ENCODE measurements around the gene MUCL1. TPM values are rescaled to one million over a fixed set of nuclear protein-coding genes. Genes with fewer than 3 reads are reported as not detected.
"Not testable (repeated sequence)": the region's sequence is repeated elsewhere in the genome, so short reads cannot be mapped to it uniquely, and the experiment has no call there.

Gene MUCL1
- total and polyA plus RNA-seq, 4 donors, result 1.5 to 84.1 (median 2.4) TPM; not detected in 1

DNA sequence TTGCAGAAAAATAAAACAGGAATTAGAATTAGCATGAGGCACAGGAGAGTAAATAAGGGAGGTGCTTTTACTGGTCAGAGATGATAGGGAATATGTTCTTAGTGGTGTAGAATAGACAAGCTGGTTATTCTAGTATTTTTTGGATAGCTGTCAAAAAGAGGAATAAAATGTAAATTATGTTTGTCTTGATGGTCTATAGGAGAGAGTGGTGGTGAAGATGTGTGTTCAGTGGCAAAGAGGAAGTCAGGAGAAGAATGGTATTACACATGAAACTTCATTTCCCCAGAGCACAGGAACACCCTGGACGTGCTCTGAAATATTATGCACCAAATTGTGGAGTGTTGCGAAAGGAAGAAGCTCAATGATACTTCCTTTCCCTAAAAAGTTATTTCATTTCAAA, 27.8 kb downstream of the MUCL1 start:
- H3K4me3 ChIP-seq, result no peak overlapping the region
- ATAC-seq (ENCODE audit: insufficient read depth, low FRiP score) (no peak), DNase-seq (no peak)
- no peaks in the 10 kb centered on the region for H3K36me3 ChIP-seq (ENCODE audit: control insufficient read depth in 4 of 4, insufficient read depth in 4 of 4, low read length in 4 of 4)
- TF ChIP-seq, protein P1, sequence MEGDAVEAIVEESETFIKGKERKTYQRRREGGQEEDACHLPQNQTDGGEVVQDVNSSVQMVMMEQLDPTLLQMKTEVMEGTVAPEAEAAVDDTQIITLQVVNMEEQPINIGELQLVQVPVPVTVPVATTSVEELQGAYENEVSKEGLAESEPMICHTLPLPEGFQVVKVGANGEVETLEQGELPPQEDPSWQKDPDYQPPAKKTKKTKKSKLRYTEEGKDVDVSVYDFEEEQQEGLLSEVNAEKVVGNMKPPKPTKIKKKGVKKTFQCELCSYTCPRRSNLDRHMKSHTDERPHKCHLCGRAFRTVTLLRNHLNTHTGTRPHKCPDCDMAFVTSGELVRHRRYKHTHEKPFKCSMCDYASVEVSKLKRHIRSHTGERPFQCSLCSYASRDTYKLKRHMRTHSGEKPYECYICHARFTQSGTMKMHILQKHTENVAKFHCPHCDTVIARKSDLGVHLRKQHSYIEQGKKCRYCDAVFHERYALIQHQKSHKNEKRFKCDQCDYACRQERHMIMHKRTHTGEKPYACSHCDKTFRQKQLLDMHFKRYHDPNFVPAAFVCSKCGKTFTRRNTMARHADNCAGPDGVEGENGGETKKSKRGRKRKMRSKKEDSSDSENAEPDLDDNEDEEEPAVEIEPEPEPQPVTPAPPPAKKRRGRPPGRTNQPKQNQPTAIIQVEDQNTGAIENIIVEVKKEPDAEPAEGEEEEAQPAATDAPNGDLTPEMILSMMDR (IDR thresholded peaks at IDR 0.05; ENCODE audit: control extremely low read depth, extremely low read depth), result no peak
- no peaks in the 10 kb centered on the region for H3K4me1 ChIP-seq (ENCODE audit: control insufficient read depth in 5 of 5, insufficient read depth in 5 of 5, low read length in 5 of 5)
- no peaks in the 10 kb centered on the region for H3K9me3 ChIP-seq (ENCODE audit: control insufficient read depth in 4 of 4, insufficient read depth in 3 of 4, low read length in 3 of 4)
- H3K27ac ChIP-seq (ENCODE audit: low read depth in 1 of 2, low read length in 1 of 2), result no peak overlapping the region
- WGBS, 2 donors, result 21 to 63% methylated on average over 2 of the region's 2 CpGs
- H3K27me3 ChIP-seq (ENCODE audit: control insufficient read depth in 3 of 3, insufficient read depth in 3 of 3, low read length in 2 of 3), result no peaks in the 10 kb centered on the region
- H3K9ac ChIP-seq (ENCODE audit: insufficient read depth in 1 of 2, low read length in 2 of 2), result no peak overlapping the region

DNA sequence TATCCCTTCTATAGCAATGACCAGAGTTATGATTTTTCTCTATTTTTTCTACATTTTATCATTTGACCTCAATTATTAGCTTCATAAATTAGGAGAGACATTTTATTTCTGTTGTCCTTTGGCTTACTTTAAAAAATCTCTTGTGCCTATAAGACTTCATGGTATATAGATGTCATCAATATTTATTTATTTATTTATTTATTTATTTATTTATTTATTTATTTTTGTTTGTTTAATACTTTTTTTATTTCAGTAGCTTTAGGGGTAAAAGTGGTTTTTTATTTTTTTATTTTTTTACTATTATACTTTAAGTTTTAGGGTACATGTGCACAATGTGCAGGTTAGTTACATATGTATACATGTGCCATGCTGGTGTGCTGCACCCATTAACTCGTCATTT, 28.3 kb downstream of the MUCL1 start:
- not testable (repeated sequence) for ATAC-seq (ENCODE audit: insufficient read depth, low FRiP score); H3K27me3 ChIP-seq (ENCODE audit: control insufficient read depth in 3 of 3, insufficient read depth in 3 of 3, low read length in 2 of 3); H3K4me1 ChIP-seq (ENCODE audit: control insufficient read depth in 5 of 5, insufficient read depth in 5 of 5, low read length in 5 of 5); H3K4me3 ChIP-seq; DNase-seq; H3K9me3 ChIP-seq (ENCODE audit: control insufficient read depth in 4 of 4, insufficient read depth in 3 of 4, low read length in 3 of 4); H3K36me3 ChIP-seq (ENCODE audit: control insufficient read depth in 4 of 4, insufficient read depth in 4 of 4, low read length in 4 of 4); H3K27ac ChIP-seq (ENCODE audit: low read depth in 1 of 2, low read length in 1 of 2); H3K9ac ChIP-seq (ENCODE audit: insufficient read depth in 1 of 2, low read length in 2 of 2)
- WGBS, 2 donors, result 81 to 83% methylated on average over 1 of the region's 1 CpG

DNA sequence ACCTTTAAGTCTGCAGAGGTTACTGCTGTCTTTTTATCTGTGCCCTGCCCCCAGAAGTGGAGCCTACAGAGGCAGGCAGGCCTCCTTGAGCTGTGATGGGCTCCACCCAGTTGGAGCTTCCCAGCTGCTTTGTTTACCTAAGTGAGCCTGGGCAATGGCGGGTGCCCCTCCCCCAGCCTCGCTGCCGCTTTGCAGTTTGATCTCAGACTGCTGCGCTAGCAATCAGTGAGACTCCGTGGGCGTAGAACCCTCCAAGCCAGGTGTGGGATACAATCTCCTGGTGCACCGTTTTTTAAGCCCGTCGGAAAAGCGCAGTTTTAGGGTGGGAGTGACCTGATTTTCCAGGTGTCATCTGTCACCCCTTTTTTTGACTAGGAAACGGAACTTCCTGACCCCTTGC, 34.1 kb downstream of the MUCL1 start:
- not testable (repeated sequence) for H3K27ac ChIP-seq (ENCODE audit: low read depth in 1 of 2, low read length in 1 of 2); H3K27me3 ChIP-seq (ENCODE audit: control insufficient read depth in 3 of 3, insufficient read depth in 3 of 3, low read length in 2 of 3); DNase-seq; H3K4me3 ChIP-seq; ATAC-seq (ENCODE audit: insufficient read depth, low FRiP score); H3K36me3 ChIP-seq (ENCODE audit: control insufficient read depth in 4 of 4, insufficient read depth in 4 of 4, low read length in 4 of 4); H3K9me3 ChIP-seq (ENCODE audit: control insufficient read depth in 4 of 4, insufficient read depth in 3 of 4, low read length in 3 of 4); H3K4me1 ChIP-seq (ENCODE audit: control insufficient read depth in 5 of 5, insufficient read depth in 5 of 5, low read length in 5 of 5); H3K9ac ChIP-seq (ENCODE audit: insufficient read depth in 1 of 2, low read length in 2 of 2)
- 87 to 91% methylated on average over 11 of the region's 11 CpGs for WGBS, 2 donors

- Histone ChIP-seq H3K27ac (ENCODE audit: low read depth in 1 of 2, low read length in 1 of 2) (no peak overlapping the region), H3K4me3 (no peak overlapping the region), H3K36me3 (ENCODE audit: control insufficient read depth in 4 of 4, insufficient read depth in 4 of 4, low read length in 4 of 4) (no peaks in the 10 kb centered on the region), H3K27me3 (ENCODE audit: control insufficient read depth in 3 of 3, insufficient read depth in 3 of 3, low read length in 2 of 3) (no peaks in the 10 kb centered on the region), H3K4me1 (ENCODE audit: control insufficient read depth in 5 of 5, insufficient read depth in 5 of 5, low read length in 5 of 5) (no peaks in the 10 kb centered on the region), H3K9ac (ENCODE audit: insufficient read depth in 1 of 2, low read length in 2 of 2) (no peak overlapping the region), H3K9me3 (ENCODE audit: control insufficient read depth in 4 of 4, insufficient read depth in 3 of 4, low read length in 3 of 4) (no peaks in the 10 kb centered on the region)
- no peak for ATAC-seq (ENCODE audit: insufficient read depth, low FRiP score)
- DNase-seq, result no peak
- 94 to 96% methylated on average over 3 of the region's 3 CpGs for WGBS, 2 donors
- TF ChIP-seq, protein P1 (IDR thresholded peaks at IDR 0.05; ENCODE audit: control extremely low read depth, extremely low read depth), result no peak
Measured at GRCh38 chr12:54890339-54890738, 36.0 kb downstream of the MUCL1 start.
